Ammon's horn (tissue), 1 donor: Measurements from ENCODE around the gene NAV3.

ENCODE experiments used
- DNase-seq: peaks from one replicate; pipeline ENCODE4 v3.0.0-alpha.2; 2016; ENCODE audit warnings: low spot score

Gene NAV3

DNA sequence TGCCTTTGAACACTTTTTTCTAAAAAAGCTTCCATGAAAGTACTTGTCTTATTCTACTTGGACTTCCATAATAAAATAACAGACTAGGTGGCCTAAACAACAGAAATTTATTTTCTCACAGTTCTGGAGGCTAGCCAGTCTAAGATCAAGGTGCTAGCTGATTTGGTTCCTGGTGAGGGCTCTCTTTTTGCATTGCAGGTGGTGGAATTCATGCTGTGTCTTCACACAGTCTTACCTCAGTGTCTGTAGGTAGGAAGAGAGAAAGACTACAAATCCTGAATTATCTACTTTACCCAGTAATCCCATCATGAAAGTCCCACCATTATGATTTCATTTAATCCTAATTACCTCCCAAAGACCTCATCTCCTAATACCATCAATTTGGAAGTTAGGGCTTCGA is 356.0 kb downstream of the NAV3 start:
- no peak for DNase-seq

DNA sequence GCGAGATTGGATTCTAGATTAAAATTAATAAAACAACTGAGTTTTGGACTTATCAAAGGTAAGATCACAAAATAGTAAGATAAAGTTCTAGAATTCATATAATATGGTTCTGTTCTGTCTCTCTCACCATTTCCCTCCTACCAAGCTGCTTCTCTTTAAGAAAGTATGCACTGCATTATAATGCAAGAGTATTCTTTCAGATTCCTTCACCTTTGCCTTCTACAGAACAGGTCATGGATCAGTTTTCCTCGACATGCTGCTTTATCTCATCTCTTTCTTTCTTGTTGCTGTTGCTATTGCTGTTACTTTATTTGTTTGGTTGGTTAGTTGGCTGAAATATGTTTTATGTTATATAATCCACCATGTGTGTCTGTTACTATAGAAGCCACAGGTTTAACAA is 357.0 kb downstream of the NAV3 start:
- DNase-seq = no peak

DNA sequence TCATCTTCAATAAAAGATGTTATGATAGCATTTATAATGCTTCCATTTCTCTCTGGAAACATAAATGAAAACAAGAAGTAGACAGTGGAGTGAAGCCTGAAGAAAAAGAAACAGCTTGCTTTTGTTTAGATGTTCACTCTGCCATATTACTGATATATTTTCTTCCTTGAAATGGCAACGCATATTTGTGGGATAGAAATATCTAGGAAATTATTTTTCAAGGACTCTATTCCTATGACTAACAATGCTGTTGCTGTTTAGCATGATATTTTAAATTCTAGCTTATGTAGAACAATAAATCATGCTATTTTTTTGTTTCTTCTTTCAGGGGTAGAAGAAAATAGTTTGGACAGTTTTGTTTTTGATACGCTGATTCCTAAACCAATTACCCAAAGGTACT is 359.0 kb downstream of the NAV3 start:
- no peak for DNase-seq

DNA sequence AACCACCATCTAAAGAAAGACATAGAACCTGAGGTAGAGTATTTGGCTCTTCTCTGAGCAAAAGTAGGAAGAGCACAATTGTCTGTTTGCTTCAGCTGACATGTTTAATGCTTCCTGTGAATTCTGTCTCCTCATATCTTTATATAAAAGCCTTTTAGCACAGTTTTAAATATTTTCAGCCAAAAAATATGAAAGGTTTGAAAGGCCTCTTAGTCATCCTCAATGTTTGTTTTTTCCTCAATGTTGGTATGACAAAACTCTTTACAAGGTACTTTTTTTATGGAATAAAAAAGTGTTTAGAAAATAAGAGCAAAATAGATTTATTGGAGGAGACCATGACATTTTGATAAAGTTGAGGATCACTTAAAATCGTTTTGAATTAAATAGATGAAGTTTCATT is 360.9 kb downstream of the NAV3 start:
- DNase-seq = no peak

DNA sequence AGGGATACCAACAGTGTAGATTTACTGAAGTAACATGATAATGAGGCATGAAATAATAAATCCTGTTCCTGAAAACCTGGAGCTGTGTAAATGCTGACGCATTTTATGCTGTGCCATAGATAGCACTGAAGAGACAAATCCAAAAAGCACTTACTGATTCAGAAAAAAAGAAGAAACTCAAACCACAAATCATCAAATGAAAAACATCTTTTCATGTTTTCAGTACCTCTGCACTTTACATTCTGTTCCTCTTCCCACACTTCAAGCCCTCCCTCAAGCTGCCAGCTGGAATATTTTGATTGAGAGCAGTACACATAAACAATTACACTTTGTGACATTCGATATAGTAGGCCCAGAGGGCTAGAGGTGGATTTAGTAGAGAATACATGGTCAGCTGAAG is 362.3 kb downstream of the NAV3 start:
- no peak for DNase-seq

DNA sequence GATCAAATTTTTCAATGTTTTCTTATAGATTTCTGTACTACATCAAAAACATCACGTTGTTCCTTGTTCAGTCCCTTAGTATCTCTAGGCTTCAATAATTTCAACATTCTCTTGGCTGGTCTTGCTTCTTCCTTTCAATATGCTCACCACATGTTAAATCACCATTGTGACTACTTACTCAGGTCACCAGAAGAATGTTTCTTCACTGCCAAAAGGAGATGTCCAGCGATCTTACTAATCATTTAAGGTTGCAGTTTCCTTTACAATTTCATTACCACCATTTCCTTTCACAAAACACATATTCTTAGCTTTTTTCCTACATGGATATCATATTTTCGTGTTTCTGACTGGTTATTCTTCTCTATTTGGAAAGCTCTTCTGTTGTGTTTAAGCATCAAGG is 363.8 kb downstream of the NAV3 start:
- no peak for DNase-seq

DNA sequence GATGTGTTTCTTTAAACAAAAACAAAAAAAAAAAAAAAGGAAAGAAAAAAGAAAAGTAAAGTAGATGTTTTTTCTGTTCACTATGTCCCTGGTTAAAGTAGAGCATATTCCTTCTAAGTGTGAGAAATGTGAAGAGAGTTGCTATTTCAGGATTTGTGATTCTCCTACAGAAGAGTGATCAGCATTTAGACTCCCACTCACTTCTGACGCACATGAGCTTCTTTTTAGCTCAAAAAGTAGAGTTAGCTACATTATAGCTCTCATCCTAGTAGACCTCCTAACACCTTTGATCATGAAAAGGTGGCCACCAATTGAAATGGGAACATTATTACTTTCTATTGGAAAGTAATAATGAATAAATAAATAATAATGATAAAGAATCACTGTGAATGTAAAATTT is 368.2 kb downstream of the NAV3 start:
- no peak for DNase-seq

DNA sequence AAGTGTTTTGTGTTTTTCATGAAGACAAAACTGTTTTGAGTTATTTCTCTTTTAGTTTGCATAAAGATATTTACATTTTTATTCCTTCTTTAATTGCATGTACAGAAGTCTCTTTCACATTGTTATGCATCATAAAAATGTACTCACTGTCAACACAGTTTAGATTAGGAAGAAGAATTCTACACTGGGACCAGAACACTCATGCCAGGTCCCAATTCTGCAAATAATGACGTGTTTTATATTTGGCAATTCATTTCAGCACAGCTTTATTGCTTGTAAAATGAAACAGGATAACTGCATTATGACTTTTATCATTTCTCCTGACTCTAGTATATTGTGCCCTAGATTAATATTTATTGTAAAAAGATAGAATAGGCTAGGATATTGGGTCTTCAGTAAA is 369.2 kb downstream of the NAV3 start:
- DNase-seq = no peak

DNA sequence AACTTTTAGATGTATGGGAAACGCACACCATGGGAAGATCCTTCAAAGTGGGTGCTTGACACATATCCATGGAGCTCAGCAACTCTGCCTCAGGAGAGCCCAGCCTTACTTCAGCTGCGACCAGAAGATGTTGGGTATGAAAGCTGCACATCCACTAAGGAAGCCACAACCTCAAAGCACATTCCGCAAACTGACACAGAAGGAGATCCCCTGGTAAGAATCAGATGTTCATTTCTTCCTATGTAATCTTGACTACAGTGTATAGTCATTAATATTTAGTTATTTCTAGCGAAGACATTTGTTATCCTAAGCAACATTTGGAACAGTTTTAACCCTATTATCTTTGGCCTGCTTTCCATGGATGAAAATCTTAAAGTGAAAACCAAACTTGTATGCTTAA is 374.2 kb downstream of the NAV3 start:
- no peak for DNase-seq

DNA sequence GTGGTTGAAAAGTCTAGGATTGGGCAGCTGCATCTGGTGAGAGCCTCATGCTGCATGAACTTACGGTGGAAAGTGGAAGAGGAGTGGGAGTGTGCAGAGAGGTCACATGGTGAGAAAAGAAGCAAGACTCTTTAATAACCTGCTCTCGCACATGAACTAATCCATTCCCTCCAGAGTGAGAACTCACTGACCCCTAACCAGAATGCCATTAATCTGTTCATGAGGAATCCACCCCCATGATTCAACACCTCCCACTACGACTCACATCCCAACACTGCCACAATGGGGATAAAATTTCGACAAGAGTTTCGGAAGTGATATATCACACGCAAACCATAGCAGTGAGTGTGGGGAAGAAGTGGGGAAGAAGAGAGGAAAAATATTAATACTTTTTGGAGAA is 377.4 kb downstream of the NAV3 start:
- no peak for DNase-seq

DNA sequence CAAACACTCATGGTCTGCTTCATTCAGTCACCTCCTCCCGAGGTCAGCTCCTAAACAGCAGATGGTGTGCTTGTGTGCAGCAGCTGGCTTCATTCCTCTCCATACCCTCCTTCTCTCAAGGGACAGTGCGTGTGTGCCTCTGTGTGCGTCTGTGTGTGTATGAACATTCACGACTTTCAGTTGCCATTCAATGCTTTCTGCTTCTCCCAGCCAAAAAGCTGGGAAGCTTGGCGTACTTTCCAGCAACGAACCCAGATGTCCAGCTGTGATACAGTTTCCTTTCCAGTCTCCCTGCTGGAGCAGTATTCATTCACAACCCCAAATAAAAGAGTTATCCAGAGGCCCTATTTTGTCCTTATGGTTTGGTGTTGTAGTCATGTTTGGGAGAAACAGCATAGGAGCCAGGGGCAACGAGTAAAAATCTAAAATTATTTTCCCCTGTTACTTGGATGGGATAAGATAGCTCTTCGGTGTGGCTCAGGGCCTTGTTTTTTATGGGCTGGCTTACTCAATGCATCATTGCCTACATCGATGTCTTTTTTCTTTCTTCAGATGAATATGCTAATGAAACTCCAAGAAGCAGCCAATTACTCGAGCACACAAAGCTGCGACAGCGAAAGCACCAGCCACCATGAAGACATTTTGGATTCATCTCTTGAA is 379.3 kb downstream of the NAV3 start:
- peak; percentile 57 for DNase-seq

DNA sequence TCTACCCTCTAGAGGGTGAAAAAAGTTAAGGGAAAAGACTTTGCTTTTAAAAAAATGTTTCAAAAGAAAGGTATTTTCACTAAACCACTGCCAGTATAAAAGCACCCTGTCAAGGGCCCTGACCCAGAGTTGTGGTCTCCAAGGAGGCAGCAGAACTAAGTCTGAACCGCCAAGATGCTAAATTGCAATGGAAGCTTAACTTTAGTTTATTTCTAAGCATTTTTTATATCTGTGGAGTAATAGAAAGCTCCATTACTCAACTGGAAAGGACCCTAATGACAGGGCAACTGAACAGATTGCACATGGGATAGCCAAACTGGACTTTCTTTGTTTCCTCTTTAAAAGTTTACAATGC is 379.8 kb downstream of the NAV3 start:
- no peak for DNase-seq

DNA sequence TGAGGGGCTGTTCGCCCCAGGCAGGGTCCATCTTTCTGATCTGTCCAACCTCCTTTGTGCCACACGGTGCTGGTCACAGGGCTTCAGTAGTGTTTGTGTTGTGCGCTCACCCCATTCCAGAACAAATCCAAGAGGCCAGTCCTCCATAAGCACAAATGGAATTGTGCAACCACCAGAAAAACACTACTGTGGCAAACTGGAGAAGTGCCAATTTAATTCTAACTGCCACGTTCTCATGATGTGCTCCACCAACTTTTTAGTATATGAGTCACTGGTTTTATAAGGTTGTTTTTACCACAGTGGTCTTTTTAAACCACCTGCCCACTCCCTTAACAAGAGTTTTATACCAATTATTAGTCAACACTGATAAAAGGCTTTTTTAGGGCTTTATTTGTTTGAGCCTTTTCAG is 380.2 kb downstream of the NAV3 start:
- DNase-seq = no peak

DNA sequence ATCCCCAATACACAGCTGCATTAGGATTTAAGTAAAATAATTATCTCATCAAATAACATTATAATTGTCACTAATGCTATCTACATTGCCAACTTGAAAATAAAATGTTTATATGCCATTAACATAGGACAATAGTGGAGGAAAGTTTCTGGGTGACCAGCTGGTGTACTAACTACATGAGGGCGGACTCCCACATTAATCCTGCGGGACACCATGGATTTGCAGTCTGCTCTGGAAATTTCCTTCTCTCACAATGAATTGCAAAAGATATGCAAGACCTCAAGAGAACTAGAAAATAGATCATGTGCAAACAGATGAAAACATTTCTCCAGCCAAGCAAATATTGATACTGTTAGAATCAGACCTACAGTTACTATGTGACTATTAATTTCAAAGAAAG is 390.1 kb downstream of the NAV3 start:
- peak; percentile 43 for DNase-seq

DNA sequence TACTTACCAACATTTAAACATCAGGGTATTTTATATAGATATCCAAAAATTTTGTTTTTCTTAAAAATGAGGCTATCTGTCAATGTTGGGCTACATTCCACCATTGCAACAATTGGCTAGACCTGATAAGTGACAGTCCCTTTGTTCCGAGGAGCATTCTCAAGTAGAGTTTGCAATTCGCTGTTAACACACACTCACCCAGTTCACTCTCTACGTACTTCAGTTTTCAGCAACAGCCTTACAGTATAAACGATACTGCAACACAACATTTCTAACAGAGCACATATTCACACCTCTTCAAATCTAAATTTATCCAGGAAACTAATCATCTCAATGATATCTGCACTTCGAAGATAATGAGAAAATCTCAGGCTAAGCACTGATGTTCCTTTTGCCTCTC is 393.5 kb downstream of the NAV3 start:
- no peak for DNase-seq

DNA sequence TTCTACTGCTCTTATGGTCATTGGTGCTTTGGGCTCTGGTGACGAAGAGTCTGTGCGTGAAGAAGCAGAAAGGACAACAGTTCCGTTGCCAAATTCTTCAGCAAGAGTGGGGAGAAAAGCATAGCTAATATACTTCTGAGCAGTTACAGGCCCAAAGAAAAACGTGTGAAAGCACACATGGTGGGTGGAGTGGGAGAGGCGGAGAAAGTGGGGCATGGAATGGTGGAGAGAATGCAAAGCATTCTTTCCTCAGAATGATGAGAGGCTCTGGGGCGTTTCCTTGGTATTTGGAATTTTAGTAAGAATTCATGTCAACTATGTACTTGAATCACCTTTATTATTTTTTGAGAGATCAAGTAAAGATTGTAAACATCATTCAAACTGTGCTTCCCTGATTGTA is 396.1 kb downstream of the NAV3 start:
- DNase-seq = no peak

DNA sequence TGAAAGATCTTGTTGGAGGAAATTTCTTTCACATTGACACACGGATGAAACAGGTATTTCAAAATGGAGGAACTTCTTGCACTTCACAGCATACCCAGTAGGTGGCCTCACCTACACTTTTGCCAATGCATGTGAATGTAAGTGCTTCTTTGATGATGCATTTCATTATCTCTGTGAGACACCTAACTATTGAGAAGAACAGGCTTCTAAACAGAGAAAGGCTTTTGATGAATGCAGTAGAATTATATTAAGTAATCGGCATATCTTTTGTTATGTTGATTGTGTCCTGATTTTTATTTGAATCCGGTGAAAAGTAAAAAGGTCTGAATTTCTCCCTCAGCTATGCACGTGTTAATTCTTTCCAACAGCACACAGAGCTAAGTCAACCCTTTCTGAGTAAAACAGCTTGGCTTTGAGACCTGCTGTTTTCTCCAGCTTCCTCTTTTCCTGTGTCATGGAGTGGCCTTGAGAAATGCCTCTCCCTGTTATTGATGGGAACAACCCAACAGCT is 399.0 kb downstream of the NAV3 start:
- DNase-seq = no peak

DNA sequence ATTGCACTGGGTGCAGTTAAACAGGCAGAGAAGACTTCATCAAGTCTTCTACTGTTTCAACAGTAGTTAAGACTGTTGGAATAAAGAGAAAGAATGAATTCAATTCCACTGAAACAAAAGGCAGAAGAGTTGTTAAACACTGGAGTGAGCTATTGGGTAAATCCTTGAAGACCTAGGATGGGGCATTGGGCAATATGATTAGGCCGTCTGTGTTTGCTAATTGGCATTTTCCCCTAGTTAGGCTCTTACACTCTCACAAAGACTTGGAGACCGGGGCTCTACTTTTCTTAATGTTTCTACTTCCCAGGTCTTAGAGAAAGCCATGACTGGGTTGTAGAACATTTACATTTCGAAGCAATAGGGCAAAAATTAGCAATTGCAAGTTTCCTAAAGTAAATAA is 402.1 kb downstream of the NAV3 start:
- DNase-seq = no peak

DNA sequence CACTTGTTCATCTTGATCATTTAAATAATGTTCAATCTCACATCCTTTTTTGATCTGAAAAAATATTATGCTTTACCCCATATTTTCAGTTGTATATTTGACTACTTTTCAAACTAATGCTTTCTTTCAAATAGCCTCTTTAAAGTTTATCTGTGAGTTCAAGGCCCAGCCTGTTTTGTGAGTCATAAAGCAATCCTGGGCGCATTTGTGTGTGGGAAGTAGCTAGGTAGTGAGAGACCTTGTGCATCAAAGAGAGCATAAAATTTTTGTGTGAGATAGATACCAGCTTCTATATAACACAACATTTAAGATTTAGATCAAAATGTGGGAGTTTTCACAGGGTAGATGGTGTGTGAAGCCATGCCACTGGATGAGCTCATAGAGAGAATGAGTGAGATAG is 405.6 kb downstream of the NAV3 start:
- DNase-seq = no peak

DNA sequence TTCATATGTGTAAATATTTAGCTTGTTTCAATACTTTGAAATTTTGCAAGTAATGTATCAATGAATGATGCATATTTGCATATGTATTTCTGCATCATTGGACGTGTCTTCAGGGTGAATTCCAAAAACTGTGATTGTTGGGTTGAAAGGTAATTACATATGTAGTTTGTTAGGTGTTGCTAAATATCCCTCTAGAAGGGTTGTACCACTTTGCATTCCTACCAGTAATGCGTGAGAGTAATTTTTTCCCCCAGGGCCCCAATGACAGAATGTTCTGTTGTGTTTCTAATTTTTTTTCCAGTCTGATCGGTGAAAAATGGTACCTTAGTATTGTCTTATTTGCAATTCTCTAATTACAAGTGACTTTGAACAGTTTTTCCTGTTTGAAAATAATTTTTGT is 408.9 kb downstream of the NAV3 start:
- no peak for DNase-seq

DNA sequence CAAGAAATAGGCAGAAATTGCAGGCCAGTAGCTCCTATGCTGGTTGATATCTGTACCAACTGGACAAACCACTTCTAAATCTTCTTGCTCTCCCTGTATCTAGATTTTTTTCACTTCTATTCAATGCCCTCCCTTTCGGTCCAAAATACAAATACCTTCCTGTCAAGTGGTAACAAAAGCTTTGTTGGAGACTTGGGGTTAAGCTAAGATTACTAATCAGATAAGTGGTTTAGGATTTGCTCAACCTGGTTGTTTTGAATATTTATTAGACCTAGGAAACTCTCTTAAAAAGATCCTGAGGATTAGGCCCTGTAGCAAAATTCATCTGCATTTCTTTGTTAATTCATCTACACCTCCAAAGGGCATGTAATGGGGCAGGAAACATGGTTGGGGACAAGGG is 410.1 kb downstream of the NAV3 start:
- DNase-seq = no peak

DNA sequence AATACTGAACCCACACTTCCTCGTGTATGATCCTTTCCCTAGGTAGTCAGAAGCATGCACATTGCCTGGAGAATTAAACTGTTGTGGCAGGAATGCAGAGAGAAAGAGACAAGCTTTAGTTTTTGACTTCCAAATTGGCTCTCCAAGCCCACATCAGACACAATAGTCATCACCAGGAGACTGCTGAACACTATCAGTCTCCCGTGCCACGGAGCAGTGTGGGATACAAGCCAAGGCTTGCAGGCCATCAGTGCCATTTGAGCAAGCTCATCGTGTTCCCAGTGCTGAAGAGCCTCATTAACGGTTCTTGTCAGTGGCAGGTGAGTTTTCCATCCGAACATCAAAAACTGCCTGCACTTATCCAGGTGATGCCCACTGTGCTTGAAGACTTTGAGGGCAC is 410.8 kb downstream of the NAV3 start:
- no peak for DNase-seq

DNA sequence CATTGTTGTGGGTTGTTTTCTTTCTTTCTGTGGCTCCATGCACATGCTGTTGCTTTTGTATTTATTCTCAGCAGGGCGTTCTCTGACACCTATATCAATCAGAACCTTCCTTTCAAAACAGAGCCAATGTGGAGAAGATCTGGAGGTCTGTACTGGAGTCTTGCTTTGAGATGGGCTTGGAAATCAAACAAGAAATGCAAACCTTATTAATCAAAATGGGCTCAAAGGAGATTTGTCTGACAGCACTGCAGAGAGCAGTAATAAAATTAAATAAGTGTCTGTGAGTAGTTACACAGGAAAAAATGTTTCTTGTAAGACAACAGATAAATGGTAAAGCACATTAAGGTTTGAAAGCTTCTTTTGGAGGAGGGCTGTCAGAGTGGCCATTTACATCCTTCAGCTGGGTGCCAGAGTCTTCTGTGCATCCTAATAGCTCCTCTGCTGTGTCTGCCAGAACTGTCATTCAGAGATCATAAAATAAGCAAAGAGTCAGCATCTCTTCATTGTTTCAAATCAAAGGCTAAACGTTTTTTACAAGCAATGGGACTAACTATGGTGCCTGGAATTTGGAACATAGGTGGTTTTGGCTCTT is 414.3 kb downstream of the NAV3 start:
- DNase-seq = no peak

DNA sequence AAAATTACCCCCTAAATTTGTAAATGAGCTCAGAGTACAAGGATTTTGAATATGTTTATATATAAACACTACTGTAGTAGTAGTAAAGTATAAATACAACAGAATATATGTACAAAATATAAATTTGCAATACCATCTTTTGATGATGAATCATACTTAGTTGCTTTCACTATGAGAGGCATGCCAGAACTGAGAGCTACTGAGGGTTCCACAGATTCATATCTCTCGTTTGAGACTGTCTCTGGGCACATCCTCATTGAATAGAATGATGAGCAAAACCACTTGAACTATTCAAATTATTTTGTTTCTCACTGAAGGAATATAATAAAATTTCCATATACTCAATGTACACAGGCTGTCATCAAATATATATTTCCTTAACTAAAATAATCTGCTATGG is 417.6 kb downstream of the NAV3 start:
- no peak for DNase-seq
